NCI-H2029 treated with DMSO at 0.1 percent for 48 hours (cell line): ENCODE data around the gene AGAP1.

Source experiments
- DNase-seq: peaks from one replicate; lab custom pipeline; 2025; lab: John Stamatoyannopoulos, UW

The AGAP1 gene

DNA sequence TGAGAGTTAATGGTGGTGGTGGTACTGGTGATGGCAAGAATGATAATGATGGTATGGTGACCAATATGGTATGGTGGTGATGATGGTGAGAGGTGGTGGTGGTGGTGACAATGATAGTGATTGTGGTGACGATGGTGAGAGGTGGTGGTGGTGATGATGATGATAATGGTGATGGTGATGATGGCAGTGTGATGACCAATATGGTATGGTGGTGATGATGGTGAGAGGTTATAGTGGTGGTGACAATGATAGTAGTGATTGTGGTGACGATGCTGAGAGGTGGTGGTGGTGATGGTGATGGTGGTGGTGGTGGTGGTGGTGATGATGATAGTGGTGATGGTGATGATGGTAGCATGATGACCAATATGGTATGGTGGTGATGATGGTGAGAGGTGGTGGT is 505.2 kb downstream of the AGAP1 start:
- no peak for DNase-seq

DNA sequence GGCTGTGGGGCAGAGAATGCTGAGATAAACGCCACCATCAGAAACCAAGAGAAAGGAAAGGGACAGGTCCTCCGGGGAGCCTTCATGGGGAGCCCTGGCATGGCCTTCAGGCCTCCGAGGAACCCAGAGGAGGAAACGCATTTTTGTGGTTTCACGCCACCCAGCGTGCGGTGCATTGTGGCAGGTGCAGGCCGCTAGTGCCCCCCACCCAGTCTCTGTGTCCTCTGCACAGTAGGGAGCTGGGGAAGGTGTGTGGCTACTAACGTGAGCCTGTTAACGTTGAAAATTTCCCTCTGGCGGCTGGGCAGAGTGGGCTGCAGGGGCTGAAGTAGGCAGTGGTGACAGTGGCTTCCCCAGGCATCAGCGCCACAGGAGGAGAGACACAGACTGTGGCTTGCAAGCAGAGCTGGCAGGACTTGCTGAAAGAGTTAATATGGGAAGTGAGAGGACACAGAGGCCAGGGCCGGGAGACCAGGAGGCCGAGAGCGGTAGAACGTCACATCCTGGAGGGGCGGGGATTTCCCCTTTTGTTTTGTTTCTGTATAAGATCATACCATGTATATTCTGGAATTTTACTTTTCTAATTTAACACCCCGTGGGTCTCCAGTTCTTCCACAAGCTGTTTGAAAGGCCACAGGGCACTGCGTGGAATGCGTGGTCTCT is 507.5 kb downstream of the AGAP1 start:
- DNase-seq, result no peak

DNA sequence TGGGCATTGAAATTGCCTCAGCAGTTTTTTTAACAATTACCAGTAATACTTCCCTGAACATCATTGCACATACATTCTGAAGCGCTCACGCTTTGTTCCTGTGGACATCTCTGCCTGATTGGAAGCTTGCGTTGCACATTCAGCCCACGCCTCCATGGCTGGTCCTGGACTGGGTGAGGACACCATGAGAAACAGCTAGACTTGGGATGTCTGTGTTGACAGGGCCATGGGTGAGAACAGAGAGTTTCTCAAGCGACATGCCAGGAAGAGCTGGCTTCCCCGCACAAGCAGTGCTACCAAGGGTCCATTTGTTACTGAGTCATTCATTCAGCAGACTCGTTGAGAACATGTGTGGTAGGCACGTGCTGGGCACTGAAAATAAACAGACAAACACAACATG is 508.0 kb downstream of the AGAP1 start:
- DNase-seq, result no peak

DNA sequence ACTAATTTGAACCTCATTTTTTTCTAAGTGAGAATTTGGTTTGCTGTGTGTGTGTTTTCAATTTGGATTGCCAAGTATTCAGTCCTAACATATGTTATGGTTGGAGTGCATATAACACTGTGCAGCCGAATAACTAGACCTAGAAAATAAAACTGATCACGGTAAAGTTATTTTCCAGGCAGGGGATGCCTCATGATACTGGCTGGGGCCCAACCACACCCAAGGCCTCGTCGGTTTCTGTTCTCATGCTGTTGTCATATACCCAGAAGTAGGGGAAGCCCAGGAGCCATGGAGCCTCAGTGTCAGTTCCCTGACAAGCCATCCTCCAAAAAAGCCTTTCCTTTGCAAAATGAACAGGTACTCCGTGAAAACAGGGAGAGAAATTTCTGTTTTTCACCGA is 514.2 kb downstream of the AGAP1 start:
- no peak for DNase-seq

DNA sequence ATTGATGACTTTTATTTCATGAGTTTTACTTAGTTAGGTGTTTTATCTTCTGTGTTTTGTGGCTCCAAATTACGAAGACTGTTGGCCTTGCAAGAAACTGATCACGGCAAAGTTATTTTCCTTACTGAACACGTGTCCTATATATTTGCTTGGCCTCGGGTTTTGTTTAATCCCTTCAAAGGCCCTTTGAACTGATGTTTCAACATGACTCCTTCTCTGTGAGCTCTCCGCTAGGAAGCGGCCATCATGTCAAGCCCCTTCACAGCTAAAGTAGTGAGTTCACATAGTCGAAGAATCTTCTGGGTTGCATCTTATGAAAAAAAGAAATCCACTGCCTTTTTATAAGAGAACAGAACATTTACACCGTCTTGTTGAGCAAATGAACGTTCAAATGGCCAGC is 515.0 kb downstream of the AGAP1 start:
- DNase-seq, result no peak

DNA sequence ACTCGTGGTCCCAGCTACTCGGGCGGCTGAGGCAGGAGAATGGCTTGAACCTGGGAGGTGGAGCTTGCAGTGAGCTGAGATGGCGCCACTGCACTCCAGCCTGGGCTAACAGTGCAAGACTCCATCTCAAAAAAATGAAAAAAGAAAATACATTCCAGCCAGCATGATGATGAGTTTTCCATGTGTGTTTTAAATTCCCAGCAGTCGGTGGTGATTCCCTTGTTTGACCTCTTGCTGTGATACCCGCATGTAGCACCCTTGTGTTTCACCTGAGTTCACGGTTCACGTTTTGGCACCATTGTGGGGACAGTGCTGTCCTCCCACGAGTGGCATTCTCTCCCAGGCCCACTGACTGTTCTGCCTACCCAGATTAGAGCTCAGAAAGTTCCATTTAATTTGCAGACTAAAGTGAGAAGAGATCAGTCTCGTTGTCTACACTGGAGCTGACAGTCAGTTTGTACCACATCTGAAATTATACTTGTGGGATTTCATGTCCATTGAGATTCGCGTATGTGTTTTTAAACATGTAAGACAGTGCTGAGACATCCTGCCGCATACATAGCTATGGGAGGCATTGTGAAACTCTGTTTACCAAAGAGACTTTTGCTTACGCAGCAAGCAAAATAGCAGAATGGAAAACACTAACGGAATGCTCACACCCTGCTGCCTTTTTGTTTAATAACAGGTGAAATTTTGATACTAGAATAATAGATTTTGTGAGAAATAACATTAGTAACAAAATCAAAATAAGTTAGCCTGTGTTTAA is 517.3 kb downstream of the AGAP1 start:
- no peak for DNase-seq

DNA sequence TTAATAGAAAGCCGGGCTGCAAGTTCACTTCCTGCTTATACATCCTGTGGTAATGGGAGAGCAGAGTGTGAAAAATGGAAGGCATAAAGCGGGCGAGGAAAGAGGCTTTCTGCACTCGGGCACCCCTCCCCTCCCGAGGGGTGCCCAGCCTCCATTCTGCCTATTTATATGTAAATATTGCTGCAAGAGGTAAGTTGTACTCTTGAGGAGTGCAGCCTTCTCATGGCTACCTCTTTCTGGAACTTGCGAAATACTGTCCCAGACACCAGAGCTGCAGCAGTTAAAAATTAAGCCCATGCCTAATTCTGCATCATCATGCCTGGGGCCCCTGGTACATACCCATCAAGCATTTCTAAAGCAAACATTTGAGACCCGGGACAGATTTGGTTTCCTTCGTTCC is 518.3 kb downstream of the AGAP1 start:
- no peak for DNase-seq

DNA sequence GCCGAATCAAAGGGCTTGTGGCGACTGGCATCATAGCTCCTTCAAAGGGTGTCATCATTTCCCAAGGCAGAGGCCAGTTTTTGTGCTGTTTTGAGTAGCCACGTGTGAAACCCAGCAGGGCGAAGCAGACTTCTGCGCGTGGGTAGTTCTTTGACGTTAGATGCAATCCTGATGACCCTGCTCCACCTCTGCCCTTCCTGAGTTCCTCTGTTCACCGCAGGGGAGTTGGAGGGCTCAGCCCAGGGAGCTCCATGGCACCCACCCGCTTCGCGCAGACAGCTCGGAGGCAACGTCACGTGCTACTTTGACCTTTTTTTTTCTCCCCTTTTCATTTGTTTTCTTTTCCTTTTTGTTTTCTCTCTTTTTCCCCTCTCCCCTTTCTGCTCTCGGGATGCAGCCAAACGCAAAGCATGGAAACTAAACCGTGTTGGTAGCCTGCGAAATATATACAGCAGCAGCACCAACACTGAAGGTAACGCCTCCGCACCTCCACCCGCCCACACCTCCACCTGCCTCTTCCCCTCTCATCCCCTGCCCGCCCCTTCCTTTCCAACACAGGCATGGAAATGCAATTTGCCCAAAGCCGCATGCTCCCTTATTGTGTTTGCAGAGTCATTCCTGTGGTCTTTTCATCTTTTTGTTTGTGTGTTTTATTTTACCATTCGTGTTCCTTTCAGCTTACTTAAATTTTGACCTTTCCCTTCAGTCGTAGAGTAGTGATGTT is 520.7 kb downstream of the AGAP1 start:
- no peak for DNase-seq

DNA sequence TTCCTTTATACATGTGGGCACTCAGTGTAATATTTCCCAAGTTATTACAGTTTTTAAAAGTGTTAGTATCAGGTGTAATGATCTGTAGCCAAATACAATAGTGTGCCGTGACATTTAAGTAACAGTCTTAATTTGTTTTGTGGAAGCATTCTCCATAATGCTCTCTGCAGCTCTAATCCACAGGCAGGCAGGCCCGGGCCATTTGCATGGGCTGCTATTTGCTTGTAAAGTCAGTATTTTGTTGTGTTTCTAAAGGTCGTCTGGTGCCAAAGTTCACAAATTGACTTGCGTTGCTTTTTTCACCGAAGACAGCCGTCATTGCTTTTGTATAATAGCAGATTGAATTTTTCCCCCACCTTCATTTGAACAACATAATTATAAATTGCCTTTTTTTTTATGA is 521.3 kb downstream of the AGAP1 start:
- no peak for DNase-seq

DNA sequence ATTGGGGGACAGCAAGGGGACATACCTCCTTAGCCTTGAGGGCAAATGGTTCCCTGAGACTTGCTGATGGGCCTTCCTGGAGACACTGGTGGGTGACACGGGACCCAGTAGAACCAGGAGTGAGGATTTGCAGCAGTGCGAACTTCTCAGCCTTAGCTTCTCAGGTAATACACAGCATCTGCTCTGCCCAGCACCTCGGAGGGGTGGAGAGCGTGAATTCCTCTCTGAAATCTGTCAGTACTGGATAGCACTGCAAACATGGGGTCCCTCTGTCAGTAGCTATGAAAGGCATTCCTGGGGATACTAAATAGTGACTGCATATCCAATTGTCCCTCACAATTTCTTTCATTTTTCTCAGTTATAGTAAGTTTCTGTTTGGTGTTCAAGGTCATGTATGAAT is 522.7 kb downstream of the AGAP1 start:
- no peak for DNase-seq

DNA sequence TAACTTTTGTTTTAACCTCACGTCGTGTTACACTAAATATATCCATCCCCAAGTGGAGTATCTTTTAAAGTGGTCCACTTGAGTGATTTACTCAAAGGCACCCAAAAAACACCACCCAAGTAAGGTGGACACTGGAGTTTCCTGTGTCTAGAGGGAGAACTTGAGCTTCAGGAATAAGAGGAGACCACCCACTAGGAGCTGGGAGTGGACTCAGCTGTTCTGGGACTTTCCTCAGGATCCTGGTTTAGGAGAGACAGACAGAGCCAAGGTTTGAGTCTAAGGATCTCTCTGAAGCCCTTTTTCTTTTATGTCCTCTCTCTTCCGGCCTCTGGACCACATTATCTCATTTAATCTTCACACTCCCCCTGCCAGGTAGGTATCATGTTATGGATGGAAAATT is 523.6 kb downstream of the AGAP1 start:
- DNase-seq, result no peak

DNA sequence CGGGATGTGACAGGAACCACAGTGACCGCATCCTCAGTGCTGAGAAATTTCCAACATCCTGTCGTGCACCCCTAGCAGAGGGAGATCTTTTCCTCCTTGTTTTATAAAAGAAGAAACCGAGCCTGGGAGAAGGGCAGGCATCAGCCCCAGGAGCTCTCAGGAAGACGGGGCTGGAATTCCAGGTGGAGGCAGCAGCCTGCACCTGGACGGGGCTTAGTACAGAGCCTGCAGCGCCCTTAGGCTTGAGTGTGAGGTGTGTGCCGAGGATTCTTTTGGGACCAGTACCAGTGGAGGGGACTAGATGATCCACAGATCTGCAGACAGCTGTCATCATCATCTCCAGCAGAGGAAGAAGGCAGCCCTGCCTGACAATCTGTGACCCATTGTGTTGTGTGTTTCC is 525.6 kb downstream of the AGAP1 start:
- DNase-seq, result no peak

DNA sequence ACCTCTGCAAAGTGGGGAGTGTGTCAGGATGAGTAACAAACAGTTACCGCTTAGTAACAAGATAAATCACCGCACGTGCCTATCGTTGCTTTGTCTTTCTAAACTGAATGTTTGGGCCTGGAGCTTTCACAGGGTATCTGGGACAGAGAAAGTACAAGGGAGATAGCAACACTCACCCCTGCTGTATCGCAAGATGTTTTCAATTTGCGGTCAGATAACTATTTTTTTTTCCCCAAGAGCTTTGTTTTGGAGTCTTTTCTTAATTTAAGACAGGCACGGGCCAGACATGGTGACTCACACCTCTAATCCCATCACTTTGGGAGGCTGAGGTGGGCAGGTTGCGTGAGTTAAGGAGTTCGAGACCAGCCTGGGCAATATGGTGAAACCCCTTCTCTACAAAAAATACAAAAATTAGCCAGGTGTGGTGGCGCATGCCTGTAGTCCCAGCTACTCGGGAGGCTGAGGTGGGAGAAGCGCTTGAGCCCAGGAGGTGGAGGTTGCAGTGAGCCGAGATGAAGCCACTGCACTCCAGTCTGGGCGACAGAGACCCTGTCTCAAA is 527.7 kb downstream of the AGAP1 start:
- DNase-seq, result no peak

DNA sequence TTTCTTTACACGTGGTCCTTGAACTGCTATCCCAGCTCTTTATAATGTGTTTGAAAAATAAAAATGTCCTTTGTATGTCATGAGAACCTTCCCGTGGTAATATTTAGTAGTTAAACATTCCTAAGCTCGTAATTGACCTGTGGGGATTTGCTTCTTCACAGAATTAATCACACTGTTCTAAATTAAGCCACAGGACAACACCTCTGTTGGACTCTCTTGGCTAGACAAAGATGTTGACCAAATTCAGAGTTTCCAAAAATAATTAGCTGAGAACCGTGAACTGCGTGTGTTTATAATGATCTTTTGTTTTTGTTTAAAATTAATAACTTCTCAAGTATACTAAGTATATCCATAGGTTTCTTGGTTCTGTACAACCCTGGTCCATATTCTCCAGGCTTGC is 528.3 kb downstream of the AGAP1 start:
- DNase-seq, result no peak

DNA sequence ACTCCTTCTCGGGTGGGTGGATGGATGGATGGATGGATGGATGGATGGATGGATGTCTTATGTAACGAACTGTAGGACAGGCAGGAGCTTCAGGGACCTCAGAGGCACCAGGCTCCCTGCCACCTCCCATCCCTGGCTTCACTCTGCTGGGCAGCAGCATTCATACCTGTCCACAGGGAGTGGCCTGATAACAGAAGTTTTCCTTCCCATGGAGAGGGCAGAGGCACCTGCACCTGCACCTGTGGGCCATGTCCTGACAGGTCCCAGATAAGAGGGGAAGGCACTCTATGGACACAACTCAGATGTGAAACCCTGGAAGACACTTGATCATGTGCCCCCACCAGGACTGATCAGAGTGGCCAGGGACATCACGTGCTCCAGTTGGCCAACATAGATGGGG is 532.0 kb downstream of the AGAP1 start:
- no peak for DNase-seq

DNA sequence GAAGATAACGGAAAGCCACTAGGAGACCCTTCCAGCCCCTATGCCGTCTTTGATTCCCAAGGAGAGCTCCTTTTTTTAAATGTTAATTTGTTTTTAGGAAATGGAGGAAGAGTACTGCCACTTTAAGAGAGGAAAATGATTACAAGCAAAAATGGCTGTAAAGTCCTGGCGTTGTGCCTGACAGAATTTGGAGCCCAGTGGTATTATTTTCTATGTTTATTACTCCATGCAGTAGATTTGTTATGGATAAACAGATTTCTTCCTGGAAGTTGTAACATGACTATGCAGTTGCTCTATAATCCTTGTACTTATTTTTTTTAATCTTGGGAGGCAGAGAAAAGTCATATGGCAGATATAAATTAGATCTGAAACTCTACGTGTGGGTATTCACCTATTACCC is 533.0 kb downstream of the AGAP1 start:
- no peak for DNase-seq

DNA sequence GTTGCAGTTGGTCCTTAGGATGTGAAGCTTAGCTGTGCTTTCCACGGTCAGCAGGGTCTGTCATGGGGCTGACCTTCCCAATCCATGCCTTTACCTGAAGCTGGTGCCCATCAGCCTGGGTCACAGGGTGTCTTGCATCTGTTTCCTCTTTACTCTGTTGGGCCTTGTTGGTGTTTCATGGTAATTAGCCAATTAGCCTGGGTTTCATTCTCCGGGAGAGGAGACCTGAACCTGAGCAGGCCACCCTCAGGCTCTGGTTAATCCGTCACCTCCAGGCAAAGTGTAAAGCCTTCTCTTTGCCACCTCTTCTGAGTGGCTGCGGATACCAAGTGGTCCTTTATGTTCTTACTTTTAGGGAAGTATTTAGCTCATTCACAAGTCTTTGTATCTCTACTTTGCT is 534.2 kb downstream of the AGAP1 start:
- DNase-seq, result no peak

DNA sequence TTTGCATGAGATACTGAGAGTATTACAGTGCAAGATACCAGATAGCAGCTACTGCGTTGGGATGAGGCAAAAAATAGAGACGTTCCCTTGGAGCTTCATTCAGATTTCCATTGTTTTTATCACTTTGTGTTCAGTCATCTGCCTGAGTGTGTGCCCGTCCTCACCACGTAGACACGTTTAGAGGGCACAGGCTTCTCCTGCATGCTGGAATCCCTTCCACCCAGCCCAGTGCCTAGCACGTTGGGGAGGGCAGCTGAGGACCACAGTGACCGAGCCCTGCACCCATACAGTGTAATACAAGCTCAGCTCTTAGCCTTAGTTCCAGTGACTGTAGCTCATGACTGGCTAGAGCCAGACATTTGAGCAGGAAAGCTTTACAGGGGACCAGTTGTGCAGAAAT is 539.6 kb downstream of the AGAP1 start:
- no peak for DNase-seq

DNA sequence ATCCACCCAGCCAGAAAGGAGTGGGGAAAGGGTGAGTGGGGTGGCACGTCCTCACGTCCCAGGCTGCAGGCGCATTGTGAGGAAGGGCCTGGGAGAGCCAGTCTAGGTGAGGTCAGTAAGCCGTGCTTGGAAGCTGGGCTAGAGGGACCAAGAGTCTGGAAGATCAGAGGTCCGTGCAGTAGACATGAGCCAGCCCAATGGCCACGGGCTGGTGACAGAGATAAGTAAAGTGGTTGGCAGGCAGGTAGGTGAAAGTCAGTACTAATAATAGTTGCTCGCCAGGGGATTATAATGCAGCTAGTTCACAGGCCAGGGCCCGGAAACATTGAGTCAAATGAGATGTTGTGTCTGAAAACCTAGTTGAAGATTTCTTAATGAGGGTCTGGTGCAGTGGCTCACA is 541.1 kb downstream of the AGAP1 start:
- no peak for DNase-seq

DNA sequence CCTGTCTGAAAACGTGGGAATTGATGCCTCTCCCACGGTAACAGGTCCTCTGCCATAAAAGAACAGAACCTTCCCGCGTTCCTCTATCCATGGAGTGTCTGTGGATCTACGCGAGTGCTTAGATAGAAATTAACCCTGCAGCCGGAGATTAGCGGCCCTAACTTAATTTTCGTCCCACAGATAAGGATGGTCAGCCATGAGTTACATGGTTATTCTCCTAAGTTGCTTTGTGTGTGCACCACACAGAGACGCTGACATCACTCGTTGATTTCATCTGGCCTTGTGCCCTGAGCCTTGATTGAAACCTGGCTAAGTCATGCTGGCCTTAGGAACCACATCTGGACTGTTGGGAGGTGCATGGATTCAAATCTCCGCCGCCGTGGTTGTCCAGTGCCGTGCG is 542.2 kb downstream of the AGAP1 start:
- no peak for DNase-seq

DNA sequence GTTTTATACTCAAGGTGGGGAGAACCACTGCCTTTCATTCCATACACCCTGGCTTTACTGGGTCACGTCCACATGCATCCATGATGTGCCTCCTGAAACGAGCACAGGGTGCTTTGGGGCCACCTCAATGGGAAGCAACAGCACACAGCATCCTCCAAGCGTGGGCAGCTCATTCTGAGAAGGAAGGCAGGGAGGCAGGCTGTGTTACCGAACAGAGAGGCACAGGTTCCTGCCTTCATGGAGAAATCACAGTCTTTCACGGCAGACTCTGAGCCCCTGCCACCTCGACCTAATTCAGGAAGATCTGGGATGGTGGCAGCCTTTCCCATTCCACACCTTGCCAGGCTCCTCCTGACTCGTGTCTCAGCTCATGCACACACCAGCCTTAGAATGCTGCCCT is 544.3 kb downstream of the AGAP1 start:
- no peak for DNase-seq

DNA sequence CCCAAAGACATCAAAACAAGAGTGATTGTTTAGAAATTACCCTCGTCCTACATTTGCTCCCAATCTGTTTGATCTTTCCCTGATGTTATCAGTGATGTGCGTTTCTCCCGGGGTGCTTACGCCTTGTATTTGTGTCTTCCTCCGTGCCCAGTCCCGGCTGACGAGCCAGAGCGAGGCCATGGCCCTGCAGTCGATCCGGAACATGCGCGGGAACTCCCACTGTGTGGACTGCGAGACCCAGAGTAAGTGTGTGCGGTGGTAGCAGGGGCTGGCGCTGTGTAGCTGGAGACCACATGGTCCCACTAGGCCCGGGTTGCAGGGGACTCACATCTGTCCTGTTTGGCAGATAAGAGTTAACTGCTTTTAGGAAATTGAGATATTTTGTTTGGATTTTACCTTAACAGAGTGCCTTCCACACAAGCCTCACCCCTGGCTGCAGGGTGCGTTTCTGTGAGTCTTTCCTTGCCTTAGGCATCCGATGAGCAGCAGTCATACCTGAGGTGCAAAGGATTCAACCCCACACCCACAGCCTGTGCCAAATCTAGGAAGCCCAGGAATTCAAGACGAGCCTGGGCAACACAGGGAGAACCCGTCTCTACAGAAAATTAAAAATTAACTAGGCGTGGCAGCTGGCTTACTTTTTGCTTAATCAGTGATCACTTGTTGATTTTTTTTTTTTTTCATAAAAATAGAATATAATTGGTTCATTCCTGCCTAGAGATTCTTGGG is 546.9 kb downstream of the AGAP1 start:
- no peak for DNase-seq
